OCI-LY1 (cell line): ENCODE measurements around the gene PKD2L1.
"Not testable (repeated sequence)": the region's sequence is repeated elsewhere in the genome, so short reads cannot be mapped to it uniquely, and the experiment has no call there.

Experiments used
- H2AFZ ChIP-seq: fragments of 200-600 bp; sonication (generic), shearing (Covaris generic); 2 replicates; pipeline ENCODE4 v1.6.0; 2014; ENCODE audit warnings: antibody characterized with exemption, mild to moderate bottlenecking, low read length
- H3F3A ChIP-seq: fragments of 200-600 bp; sonication (generic), shearing (Covaris generic); 2 replicates; pipeline ENCODE4 v1.6.0; 2014; ENCODE audit warnings: mild to moderate bottlenecking, antibody characterized with exemption, low read length, moderate library complexity; ENCODE audit not compliant: insufficient read depth
- H3K27ac ChIP-seq: fragments of 200-600 bp; sonication (generic); 2 replicates; pipeline ENCODE4 v1.5.1; 2014; ENCODE audit warnings: low read length, mixed run types, mild to moderate bottlenecking, low read depth; ENCODE audit not compliant: poor library complexity, severe bottlenecking
- H3K27me3 ChIP-seq: fragments of 200-600 bp; sonication (generic); 2 replicates; pipeline ENCODE4 v1.6.0; 2014; ENCODE audit warnings: antibody characterized with exemption, mild to moderate bottlenecking, low read length, moderate library complexity; ENCODE audit not compliant: insufficient read depth
- H3K36me3 ChIP-seq: fragments of 200-600 bp; sonication (generic); 2 replicates; pipeline ENCODE4 v1.6.1; 2014; ENCODE audit warnings: mild to moderate bottlenecking, antibody characterized with exemption, low read length, moderate library complexity, mixed read lengths; ENCODE audit not compliant: insufficient read depth
- H3K4me1 ChIP-seq: fragments of 200-600 bp; sonication (generic); 2 replicates; pipeline ENCODE4 v1.5.1; 2014; ENCODE audit warnings: mild to moderate bottlenecking, low read length, moderate library complexity; ENCODE audit not compliant: insufficient read depth, severe bottlenecking
- H3K4me2 ChIP-seq: fragments of 200-600 bp; sonication (generic), shearing (Covaris generic); 2 replicates; pipeline ENCODE4 v1.6.1; 2014; ENCODE audit warnings: low read length
- H3K4me3 ChIP-seq: fragments of 200-600 bp; sonication (generic); 2 replicates; pipeline ENCODE4 v1.5.1; 2014; ENCODE audit warnings: low read length, low read depth, mild to moderate bottlenecking, mixed read lengths; ENCODE audit not compliant: poor library complexity, severe bottlenecking
- H3K79me2 ChIP-seq: fragments of 200-600 bp; shearing (Covaris generic); 2 replicates; pipeline ENCODE4 v1.6.1; 2016; ENCODE audit warnings: mixed run types, low read length, mixed read lengths; ENCODE audit not compliant: insufficient read depth
- H3K9ac ChIP-seq: fragments of 200-600 bp; sonication (generic), shearing (Covaris generic); 2 replicates; pipeline ENCODE4 v1.6.1; 2014; ENCODE audit warnings: mild to moderate bottlenecking, low read length, mixed read lengths
- H3K9me2 ChIP-seq: fragments of 200-600 bp; sonication (generic), shearing (Covaris generic); 2 replicates; pipeline ENCODE4 v1.6.1; 2014; ENCODE audit warnings: low read depth, mild to moderate bottlenecking, low read length, mixed read lengths
- H3K9me3 ChIP-seq: fragments of 200-600 bp; shearing (Covaris generic); 2 replicates; pipeline ENCODE4 v1.6.1; 2014; ENCODE audit warnings: low read length, mixed read lengths
- H4K20me1 ChIP-seq: fragments of 200-600 bp; sonication (generic), shearing (Covaris generic); 2 replicates; pipeline ENCODE4 v1.6.0; 2016; ENCODE audit warnings: mild to moderate bottlenecking, low read length; ENCODE audit not compliant: insufficient read depth
- EZH2 ChIP-seq: fragments of 200-600 bp; sonication (generic), shearing (Covaris generic); IDR thresholded peaks from 2 replicates; pipeline ENCODE4 v1.8.0; 2017; ENCODE audit warnings: borderline replicate concordance, mixed run types, mild to moderate bottlenecking, antibody characterized with exemption, low read length, moderate library complexity, mixed read lengths
- TF ChIP-seq, protein P1 (sequence below): fragments of 200-600 bp; sonication (generic), shearing (Covaris generic); IDR thresholded peaks from 2 replicates; pipeline ENCODE4 v1.5.1; 2017; ENCODE audit warnings: mild to moderate bottlenecking, antibody characterized with exemption, low read length, moderate library complexity, mixed read lengths

The PKD2L1 gene

GRCh38 chr10:100286051-100287033 lies 43.7 kb downstream of the PKD2L1 start, which contains the start of gene BLOC1S2:
BLOC1S2 (minus strand) TSS chr10:100286680; CDS start chr10:100286659, 21 bp downstream.
- Histone ChIP-seq H3K4me3 (peak within 1 kb of the TSS; percentile 80), H3K79me2 (peaks cover 14% of the 10 kb centered on the region), H3K9ac (peak within 1 kb of the TSS; percentile 79), H3F3A (no peaks in the 10 kb centered on the region), H3K36me3 (peaks cover 17% of the 10 kb centered on the region; the same call in 1 of the 2 replicates), H4K20me1 (no peaks in the 10 kb centered on the region), H3K27ac (peak within 1 kb of the TSS; percentile 53), H3K4me1 (peaks cover 19% of the 10 kb centered on the region), H3K27me3 (no peaks in the 10 kb centered on the region), H3K9me3 (no peaks in the 10 kb centered on the region), H3K4me2 (peak within 1 kb of the TSS; percentile 73), H3K9me2 (no peaks in the 10 kb centered on the region), H2AFZ (no peak within 1 kb of the TSS)
- TF ChIP-seq EZH2, result no peak
- TF ChIP-seq, protein P1, sequence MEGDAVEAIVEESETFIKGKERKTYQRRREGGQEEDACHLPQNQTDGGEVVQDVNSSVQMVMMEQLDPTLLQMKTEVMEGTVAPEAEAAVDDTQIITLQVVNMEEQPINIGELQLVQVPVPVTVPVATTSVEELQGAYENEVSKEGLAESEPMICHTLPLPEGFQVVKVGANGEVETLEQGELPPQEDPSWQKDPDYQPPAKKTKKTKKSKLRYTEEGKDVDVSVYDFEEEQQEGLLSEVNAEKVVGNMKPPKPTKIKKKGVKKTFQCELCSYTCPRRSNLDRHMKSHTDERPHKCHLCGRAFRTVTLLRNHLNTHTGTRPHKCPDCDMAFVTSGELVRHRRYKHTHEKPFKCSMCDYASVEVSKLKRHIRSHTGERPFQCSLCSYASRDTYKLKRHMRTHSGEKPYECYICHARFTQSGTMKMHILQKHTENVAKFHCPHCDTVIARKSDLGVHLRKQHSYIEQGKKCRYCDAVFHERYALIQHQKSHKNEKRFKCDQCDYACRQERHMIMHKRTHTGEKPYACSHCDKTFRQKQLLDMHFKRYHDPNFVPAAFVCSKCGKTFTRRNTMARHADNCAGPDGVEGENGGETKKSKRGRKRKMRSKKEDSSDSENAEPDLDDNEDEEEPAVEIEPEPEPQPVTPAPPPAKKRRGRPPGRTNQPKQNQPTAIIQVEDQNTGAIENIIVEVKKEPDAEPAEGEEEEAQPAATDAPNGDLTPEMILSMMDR, result no peak

DNA sequence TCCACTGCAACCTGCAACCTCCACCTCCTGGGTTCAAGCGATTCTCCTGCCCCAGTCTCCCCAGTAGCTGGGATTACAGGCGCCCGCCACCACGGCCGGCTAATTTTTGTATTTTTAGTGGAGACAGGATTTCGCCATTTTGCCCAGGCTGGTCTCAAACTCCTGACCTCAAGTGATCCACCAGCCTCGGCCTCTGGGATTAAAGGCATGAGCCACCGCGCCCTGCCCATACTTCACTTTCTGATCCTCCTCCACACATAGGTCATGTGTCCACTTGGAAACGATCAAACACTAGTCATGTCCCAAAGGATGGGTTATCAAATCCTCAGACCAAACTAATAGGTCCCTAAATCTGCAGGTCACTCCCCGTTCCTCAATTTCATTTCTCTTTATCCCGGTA lies 44.7 kb downstream of the PKD2L1 start:
- H4K20me1 ChIP-seq, H2AFZ ChIP-seq, H3K9me3 ChIP-seq, H3F3A ChIP-seq, H3K27ac ChIP-seq, H3K9me2 ChIP-seq, H3K27me3 ChIP-seq: not testable (repeated sequence)
- H3K9ac ChIP-seq, result peak overlapping the region; percentile 79
- peak overlapping the region; percentile 80 for H3K4me3 ChIP-seq
- peaks cover 19% of the 10 kb centered on the region for H3K4me1 ChIP-seq
- peaks cover 14% of the 10 kb centered on the region for H3K79me2 ChIP-seq
- peak overlapping the region; percentile 73 for H3K4me2 ChIP-seq
- peaks cover 24% of the 10 kb centered on the region for H3K36me3 ChIP-seq

DNA sequence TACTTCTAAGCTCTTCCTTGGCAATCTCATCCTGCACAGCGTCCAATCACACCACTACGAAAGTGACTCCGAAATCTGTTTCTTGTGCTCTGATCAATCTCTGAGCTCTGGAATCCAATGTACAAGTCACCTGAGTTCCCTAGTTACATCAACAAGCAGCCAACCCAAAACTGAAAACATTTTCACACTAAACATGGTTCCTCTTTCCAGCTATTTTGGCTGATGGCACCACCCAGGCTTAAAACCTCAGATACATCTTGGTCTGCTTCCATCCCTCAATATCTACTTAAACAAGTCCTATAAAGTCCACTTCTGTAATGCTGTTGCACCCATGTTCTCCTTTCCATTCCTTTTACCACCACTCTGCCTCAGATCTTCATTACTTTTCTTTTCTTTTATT lies 47.1 kb downstream of the PKD2L1 start:
- Histone ChIP-seq H3K36me3 (peaks cover 37% of the 10 kb centered on the region), H3K79me2 (peaks cover 14% of the 10 kb centered on the region)

DNA sequence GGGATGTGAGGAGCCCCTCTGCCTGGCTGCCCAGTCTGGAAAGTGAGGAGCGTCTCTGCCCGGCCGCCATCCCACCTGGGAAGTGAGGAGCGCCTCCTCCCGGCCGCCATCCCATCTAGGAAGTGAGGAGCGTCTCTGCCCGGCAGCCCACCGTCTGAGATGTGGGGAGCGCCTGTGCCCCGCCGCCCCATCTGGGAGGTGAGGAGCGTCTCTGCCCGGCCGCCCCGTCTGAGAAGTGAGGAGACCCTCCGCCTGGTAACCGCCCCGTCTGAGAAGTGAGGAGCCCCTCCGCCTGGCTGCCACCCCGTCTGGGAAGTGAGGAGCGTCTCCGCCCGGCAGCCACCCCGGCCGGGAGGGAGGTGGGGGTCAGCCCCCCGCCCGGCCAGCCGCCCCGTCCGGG lies 53.1 kb downstream of the PKD2L1 start:
- H3K79me2 ChIP-seq, H3K9ac ChIP-seq, H3F3A ChIP-seq, H3K27me3 ChIP-seq, H3K27ac ChIP-seq, H3K9me2 ChIP-seq, H3K4me1 ChIP-seq, H3K4me3 ChIP-seq, H3K4me2 ChIP-seq, H3K9me3 ChIP-seq, H2AFZ ChIP-seq, H4K20me1 ChIP-seq: not testable (repeated sequence)
- H3K36me3 ChIP-seq, result peaks cover 34% of the 10 kb centered on the region

More for the DNA sequence above, 47.1 kb downstream of the PKD2L1 start:
- Histone ChIP-seq H3K4me3 (no peak overlapping the region), H3K9me3 (no peaks in the 10 kb centered on the region), H3K9me2 (no peaks in the 10 kb centered on the region), H3K27me3 (no peaks in the 10 kb centered on the region), H3K9ac (no peak overlapping the region), H2AFZ (no peak overlapping the region), H3F3A (no peaks in the 10 kb centered on the region), H3K4me1 (peaks cover 19% of the 10 kb centered on the region), H3K4me2 (no peak overlapping the region), H4K20me1 (no peaks in the 10 kb centered on the region), H3K27ac (no peak overlapping the region)
- no peak for TF ChIP-seq EZH2
